Smooth muscle cell (in vitro differentiated cells): ENCODE measurements around the gene TET2. TPM values are rescaled to one million over a fixed set of nuclear protein-coding genes. Genes with fewer than 3 reads are reported as not detected.

Source experiments
- DNase-seq: peaks from one replicate; lab custom pipeline; 2025; ENCODE audit not compliant: unreplicated experiment; lab: John Stamatoyannopoulos, UW
- H2AFZ ChIP-seq: fragments of 200-600 bp; sonication (generic); 2 replicates; pipeline ENCODE4 v1.6.0; 2016; ENCODE audit warnings: antibody characterized with exemption, low read depth, mild to moderate bottlenecking
- H3F3A ChIP-seq: fragments of 200-600 bp; sonication (generic); 2 replicates; pipeline ENCODE4 v1.6.0; 2017; ENCODE audit warnings: antibody characterized with exemption, low read depth
- H3K27ac ChIP-seq: fragments of 200-600 bp; sonication (generic); 2 replicates; pipeline ENCODE4 v1.5.1; 2016; ENCODE audit warnings: low read depth, mild to moderate bottlenecking
- H3K27me3 ChIP-seq: fragments of 200-600 bp; sonication (generic); 2 replicates; pipeline ENCODE4 v1.6.1; 2016; ENCODE audit warnings: low read depth, mild to moderate bottlenecking
- H3K36me3 ChIP-seq: fragments of 200-600 bp; sonication (generic); 2 replicates; pipeline ENCODE4 v1.5.1; 2016; ENCODE audit warnings: low read depth
- H3K4me1 ChIP-seq: fragments of 200-600 bp; sonication (generic); 2 replicates; pipeline ENCODE4 v1.5.1; 2016; ENCODE audit warnings: low read depth
- H3K4me2 ChIP-seq: fragments of 200-600 bp; sonication (generic); 2 replicates; pipeline ENCODE4 v1.6.0; 2016; ENCODE audit warnings: mild to moderate bottlenecking
- H3K4me3 ChIP-seq: fragments of 200-600 bp; sonication (generic); 2 replicates; pipeline ENCODE4 v1.5.1; 2016; ENCODE audit warnings: mild to moderate bottlenecking
- H3K79me2 ChIP-seq: fragments of 200-600 bp; sonication (generic); 2 replicates; pipeline ENCODE4 v1.6.0; 2016; ENCODE audit warnings: low read depth, mild to moderate bottlenecking
- H3K9ac ChIP-seq: fragments of 200-600 bp; sonication (generic); 2 replicates; pipeline ENCODE4 v1.6.0; 2016; ENCODE audit warnings: low read depth
- H3K9me3 ChIP-seq: fragments of 200-600 bp; sonication (generic); replicated peaks from 2 replicates; pipeline ENCODE4 v1.5.1; 2016; ENCODE audit warnings: low read depth
- H4K20me1 ChIP-seq: fragments of 200-600 bp; sonication (generic); 2 replicates; pipeline ENCODE4 v1.6.0; 2016; ENCODE audit warnings: low read depth
- CTCF ChIP-seq: fragments of 200-600 bp; sonication (generic); IDR thresholded peaks from 2 replicates; pipeline ENCODE4 v1.5.1; 2017; ENCODE audit warnings: borderline replicate concordance, mild to moderate bottlenecking, antibody characterized with exemption; ENCODE audit not compliant: insufficient read depth, poor library complexity, severe bottlenecking
- WGBS: methylation state at CpG from one replicate; pipeline ENCODE4 v1.1.7; 2016; ENCODE audit warnings: low lambda C conversion rate; 5-methylcytosine and 5-hydroxymethylcytosine counted together
- polyA plus RNA-seq: library from polyadenylated mRNA; unstranded; fragments of >200 nt; fragmentation: Nextera tagmentation; extraction: Ambion mirVana; gene quantifications from 2 replicates; pipeline ENCODE4 v1.2.1, GENCODE V29; 2016
- total RNA-seq: library from RNA; depleted of rRNA; stranded (reverse); fragments of >200 nt; gene quantifications from 2 replicates; pipeline ENCODE4 v1.2.3, GENCODE V29; 2014

Gene TET2
- total and polyA plus RNA-seq, 2 experiments from 2014 or later: 2.7 to 20.5 TPM

- Histone ChIP-seq H2AFZ (no peak overlapping the region), H3K4me1 (no peaks in the 10 kb centered on the region), H3K4me3 (no peak overlapping the region), H3K79me2 (no peaks in the 10 kb centered on the region), H3K27ac (no peak overlapping the region), H3K4me2 (no peak overlapping the region), H4K20me1 (no peaks in the 10 kb centered on the region), H3K9ac (no peak overlapping the region), H3K9me3 (no peaks in the 10 kb centered on the region), H3K27me3 (no peaks in the 10 kb centered on the region), H3F3A (no peaks in the 10 kb centered on the region), H3K36me3 (peaks cover 7% of the 10 kb centered on the region)
- no peak for TF ChIP-seq CTCF
- no peak for DNase-seq
- WGBS: 63% methylated on average over 1 of the region's 1 CpG
Measured at GRCh38 chr4:105280338-105281123, 133.9 kb downstream of the TET2 start.

- Histone ChIP-seq H3K27me3 (no peaks in the 10 kb centered on the region), H3K9ac (no peak overlapping the region), H3K4me1 (no peaks in the 10 kb centered on the region), H3K79me2 (no peaks in the 10 kb centered on the region), H3F3A (no peaks in the 10 kb centered on the region), H3K4me2 (no peak overlapping the region), H4K20me1 (no peaks in the 10 kb centered on the region), H3K36me3 (peaks cover 3% of the 10 kb centered on the region), H3K9me3 (no peaks in the 10 kb centered on the region), H2AFZ (no peak overlapping the region), H3K27ac (no peak overlapping the region), H3K4me3 (no peak overlapping the region)
- no peak for TF ChIP-seq CTCF
- DNase-seq: no peak
- WGBS: 80% methylated on average over 5 of the region's 5 CpGs
Measured at GRCh38 chr4:105281124-105281415, 134.4 kb downstream of the TET2 start.

GRCh38 chr4:105282489-105282888 is 135.8 kb downstream of the TET2 start:
- Histone ChIP-seq H4K20me1 (no peaks in the 10 kb centered on the region), H3F3A (no peaks in the 10 kb centered on the region), H3K36me3 (no peaks in the 10 kb centered on the region), H3K9ac (no peak overlapping the region), H3K27me3 (no peaks in the 10 kb centered on the region), H2AFZ (no peak overlapping the region), H3K4me2 (no peak overlapping the region), H3K9me3 (no peaks in the 10 kb centered on the region), H3K27ac (no peak overlapping the region), H3K4me1 (no peaks in the 10 kb centered on the region), H3K79me2 (no peaks in the 10 kb centered on the region), H3K4me3 (no peak overlapping the region)
- no peak for DNase-seq
- no peak for TF ChIP-seq CTCF
- WGBS: 92% methylated on average over 3 of the region's 3 CpGs

- H2AFZ ChIP-seq: no peak overlapping the region
- no peak for DNase-seq
Measured at GRCh38 chr4:105283501-105283900, 136.8 kb downstream of the TET2 start.

More at GRCh38 chr4:105283501-105283900, 136.8 kb downstream of the TET2 start:
- Histone ChIP-seq H3K4me1 (no peaks in the 10 kb centered on the region), H3K27me3 (no peaks in the 10 kb centered on the region), H3K9ac (no peak overlapping the region), H3K4me3 (no peak overlapping the region), H3K79me2 (no peaks in the 10 kb centered on the region), H3F3A (no peaks in the 10 kb centered on the region), H3K27ac (no peak overlapping the region), H3K36me3 (no peaks in the 10 kb centered on the region), H4K20me1 (no peaks in the 10 kb centered on the region), H3K9me3 (peaks cover under 1% of the 10 kb centered on the region), H3K4me2 (no peak overlapping the region)
- no peak for TF ChIP-seq CTCF
- WGBS: 95% methylated on average over 1 of the region's 1 CpG
